HG03139 (cell line): ENCODE data around the gene CHST11.
A peak's percentile ranks its signal among the peaks of the same experiment; 100 is the strongest.

ENCODE experiments used
- ATAC-seq: cut with Tn5 transposase; IDR thresholded peaks from one replicate; pipeline ENCODE4 v1.9.1; 2021; ENCODE audit not compliant: unreplicated experiment

Gene CHST11

GRCh38 chr12:104459368-104459909 lies 2.7 kb downstream of the CHST11 start:
- ATAC-seq: no peak

- ATAC-seq: no peak
These were observed 3.4 kb downstream of the CHST11 start for GRCh38 chr12:104460041-104460719.

GRCh38 chr12:104460973-104461698 lies 4.4 kb downstream of the CHST11 start:
- ATAC-seq: no peak

- no peak for ATAC-seq
These were observed 5.6 kb downstream of the CHST11 start for GRCh38 chr12:104462325-104462724.

GRCh38 chr12:104462931-104463339 lies 6.2 kb downstream of the CHST11 start:
- ATAC-seq: peak; percentile 39

GRCh38 chr12:104463368-104463767 lies 6.6 kb downstream of the CHST11 start:
- no peak for ATAC-seq

- ATAC-seq: no peak
These were observed 8.2 kb downstream of the CHST11 start for GRCh38 chr12:104464899-104465298.

GRCh38 chr12:104466709-104467345 lies 10.1 kb downstream of the CHST11 start:
- ATAC-seq: no peak

- no peak for ATAC-seq
These were observed 10.6 kb downstream of the CHST11 start for GRCh38 chr12:104467346-104467837.

GRCh38 chr12:104468371-104468770 lies 11.6 kb downstream of the CHST11 start:
- no peak for ATAC-seq

GRCh38 chr12:104469066-104469465 lies 12.3 kb downstream of the CHST11 start:
- no peak for ATAC-seq

GRCh38 chr12:104469523-104469922 lies 12.8 kb downstream of the CHST11 start:
- no peak for ATAC-seq

- no peak for ATAC-seq
These were observed 13.8 kb downstream of the CHST11 start for GRCh38 chr12:104470521-104470920.

GRCh38 chr12:104471336-104471735 lies 14.6 kb downstream of the CHST11 start:
- no peak for ATAC-seq

- no peak for ATAC-seq
These were observed 16.0 kb downstream of the CHST11 start for GRCh38 chr12:104472748-104473147.

- peak; percentile 61 for ATAC-seq
These were observed 16.7 kb downstream of the CHST11 start for GRCh38 chr12:104473374-104473983.

- ATAC-seq: no peak
These were observed 18.5 kb downstream of the CHST11 start for GRCh38 chr12:104475271-104475670.

GRCh38 chr12:104477510-104478390 lies 21.0 kb downstream of the CHST11 start:
- no peak for ATAC-seq

- ATAC-seq: peak; percentile 82
These were observed 21.8 kb downstream of the CHST11 start for GRCh38 chr12:104478396-104479122.
